ENCODE results near the gene APOBEC3G. TPM values are rescaled to one million over a fixed set of nuclear protein-coding genes. Genes with fewer than 3 reads are reported as not detected.
"Not testable (repeated sequence)": the region's sequence is repeated elsewhere in the genome, so short reads cannot be mapped to it uniquely, and the experiment has no call there.

APOBEC3G gene
- total RNA-seq, 1 donor from 2014 or later: 6.0 TPM

DNA sequence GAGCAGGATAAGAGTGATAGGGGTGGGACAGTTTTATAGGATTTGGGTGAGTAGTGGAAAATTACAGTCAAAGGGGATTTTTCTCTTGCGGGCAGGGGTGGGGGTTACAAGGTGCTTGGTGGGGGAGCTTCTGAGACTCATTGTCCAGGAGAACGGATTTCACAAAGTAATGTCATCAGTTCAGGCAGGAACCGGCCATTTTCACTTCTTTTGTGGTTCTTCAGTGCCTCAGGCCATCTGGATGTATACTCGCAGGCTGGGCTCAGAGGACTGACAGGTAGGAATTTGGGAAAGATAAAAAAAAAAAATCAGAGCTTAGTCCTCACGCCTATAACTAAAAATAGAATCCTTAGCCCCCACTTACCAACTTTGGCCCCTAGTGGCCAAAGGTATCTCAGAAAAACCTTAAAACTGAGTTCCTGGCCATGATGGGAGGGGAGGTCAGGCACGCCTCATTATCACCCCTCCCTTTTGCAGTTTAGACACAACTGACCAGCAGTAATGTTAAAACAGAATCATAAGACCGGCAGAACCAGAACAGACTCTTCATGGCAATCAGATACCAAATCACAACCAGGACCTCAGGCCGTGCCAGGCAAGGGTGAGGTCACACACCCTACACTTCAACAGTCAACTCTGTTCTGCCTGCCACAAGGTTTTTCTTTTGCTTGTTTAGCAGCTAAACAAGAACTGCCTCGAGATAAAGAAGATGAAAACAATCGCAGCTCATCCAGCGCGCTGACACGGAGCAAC, 8.9 kb upstream of the APOBEC3G start:
- DNase-seq: no peak

GRCh38 chr22:39070186-39070585, 6.9 kb upstream of the APOBEC3G start:
- DNase-seq: no peak

DNA sequence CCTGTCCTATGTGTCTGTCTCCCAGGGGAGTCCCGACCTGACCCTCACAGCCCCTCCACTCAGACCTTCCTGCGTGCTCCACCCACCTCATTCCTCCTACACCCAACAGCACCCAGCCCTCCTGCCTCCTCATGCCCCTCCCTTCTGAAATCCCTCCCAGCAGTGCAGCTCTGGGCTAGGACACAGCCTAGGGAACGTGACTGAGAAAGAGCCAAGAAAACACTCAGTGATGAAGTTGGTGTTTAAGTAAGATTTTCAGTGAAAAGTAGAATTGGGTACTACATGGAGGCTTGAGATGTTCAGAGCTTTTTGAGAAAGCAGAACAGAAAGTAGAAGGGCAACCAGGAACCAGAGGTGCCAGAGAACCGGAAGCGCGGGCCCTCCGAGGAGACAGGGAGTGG, 4.5 kb upstream of the APOBEC3G start:
- not testable (repeated sequence) for DNase-seq

DNA sequence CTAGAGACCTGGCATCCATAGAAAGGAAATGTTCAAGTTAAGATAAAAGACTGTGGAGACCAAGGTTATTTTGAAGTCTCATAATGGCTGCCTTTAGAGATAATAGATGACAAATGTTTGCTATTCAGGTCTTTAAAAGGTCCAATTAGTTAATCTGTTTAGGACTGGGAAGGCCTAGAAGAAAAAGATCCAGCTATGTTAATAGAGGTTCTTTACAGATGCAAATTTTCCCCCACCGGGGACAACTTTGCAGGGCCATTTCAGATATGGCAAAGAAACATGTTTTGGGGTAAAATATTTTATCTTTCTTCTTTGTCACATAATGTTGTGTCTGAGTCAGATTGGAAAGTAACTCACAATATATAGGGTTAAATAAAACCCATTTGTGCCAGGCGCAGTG, 3.1 kb upstream of the APOBEC3G start:
- DNase-seq: no peak

GRCh38 chr22:39076155-39077025, 685 bp upstream of the APOBEC3G start:
- not testable (repeated sequence) for DNase-seq

- DNase-seq: not testable (repeated sequence)
These were observed 837 bp downstream of the APOBEC3G start for GRCh38 chr22:39077912-39078311.

DNA sequence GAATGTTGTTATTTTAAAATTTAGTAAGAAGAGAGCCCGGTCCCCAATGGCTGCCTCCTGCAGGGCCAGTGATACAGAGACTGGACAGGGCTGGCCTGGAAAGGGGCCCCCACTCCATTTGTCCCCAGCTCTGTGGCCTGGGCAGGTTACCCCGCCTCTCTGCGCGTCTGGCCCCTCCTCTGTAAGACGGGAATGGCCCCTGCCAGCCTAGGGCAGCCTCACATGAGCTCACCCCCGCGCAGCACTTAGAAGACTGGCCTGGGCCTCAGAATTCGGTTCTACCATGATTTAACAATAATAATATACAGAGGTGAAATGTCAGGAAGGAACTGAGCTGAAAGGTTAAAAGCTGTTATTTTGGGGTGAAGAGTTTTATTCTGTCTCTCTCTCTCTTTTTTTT, 1.3 kb downstream of the APOBEC3G start:
- DNase-seq: no peak

DNA sequence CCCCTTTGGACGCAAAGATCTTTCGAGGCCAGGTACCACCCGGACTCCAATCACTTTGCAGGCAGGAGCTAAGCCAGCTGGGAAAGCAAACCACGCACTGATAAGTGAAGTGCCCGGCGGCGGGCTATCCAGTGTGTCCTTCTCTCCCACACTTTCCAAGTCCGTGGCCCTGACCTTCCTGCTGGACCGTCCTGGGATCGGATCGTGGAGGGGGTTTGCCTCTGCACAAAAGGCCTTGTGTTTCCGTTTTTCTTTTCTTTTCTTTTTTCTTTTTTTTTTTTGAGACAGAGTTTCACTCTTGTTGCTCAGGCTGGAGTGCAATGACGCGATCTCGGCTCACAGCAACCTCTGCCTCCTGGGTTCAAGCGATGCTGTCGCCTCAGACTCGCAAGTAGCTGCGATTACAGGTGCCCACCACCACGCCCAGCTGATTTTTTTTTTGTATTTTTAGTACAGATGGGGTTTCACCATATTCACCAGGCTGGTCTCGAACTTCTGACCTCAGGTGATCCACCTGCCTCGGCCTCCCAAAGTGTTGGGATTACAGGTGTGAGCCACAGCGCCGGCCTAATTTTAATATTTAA, 2.1 kb downstream of the APOBEC3G start:
- DNase-seq: not testable (repeated sequence)

GRCh38 chr22:39080052-39080762, 3.1 kb downstream of the APOBEC3G start:
- no peak for DNase-seq

DNA sequence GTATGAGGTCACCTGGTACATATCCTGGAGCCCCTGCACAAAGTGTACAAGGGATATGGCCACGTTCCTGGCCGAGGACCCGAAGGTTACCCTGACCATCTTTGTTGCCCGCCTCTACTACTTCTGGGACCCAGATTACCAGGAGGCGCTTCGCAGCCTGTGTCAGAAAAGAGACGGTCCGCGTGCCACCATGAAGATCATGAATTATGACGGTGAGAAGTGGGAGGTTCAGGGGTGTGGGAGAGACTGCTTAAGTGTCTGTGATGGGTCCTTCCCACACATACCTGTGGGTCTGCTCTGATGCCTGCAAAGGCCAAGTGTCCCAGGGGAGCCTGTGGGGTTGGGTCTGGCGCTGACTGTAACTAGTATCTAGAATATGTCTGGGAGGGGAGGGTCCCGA, 3.9 kb downstream of the APOBEC3G start:
- no peak for DNase-seq

DNA sequence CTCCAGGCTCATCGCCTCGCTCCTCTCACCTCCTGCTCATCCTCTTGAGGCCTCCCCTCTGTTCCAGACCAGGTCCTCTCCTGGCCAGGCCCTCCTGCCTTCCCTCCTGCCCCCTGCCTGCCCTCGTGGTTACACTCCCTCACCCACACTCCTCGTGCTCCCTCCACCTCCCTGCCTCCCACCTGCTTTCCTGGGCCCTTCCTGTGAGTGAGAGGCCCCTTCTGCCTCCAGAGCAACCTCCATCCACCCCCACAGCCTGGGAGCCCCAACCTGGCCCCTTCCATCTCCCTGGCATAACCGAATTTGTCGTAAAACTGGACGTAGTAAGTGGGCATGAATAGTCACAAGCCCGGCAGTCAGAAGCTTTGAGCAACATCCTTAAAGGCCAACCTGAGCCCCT, 4.5 kb downstream of the APOBEC3G start:
- DNase-seq: no peak

- DNase-seq: no peak
These were observed 6.4 kb downstream of the APOBEC3G start for GRCh38 chr22:39083212-39084165.

DNA sequence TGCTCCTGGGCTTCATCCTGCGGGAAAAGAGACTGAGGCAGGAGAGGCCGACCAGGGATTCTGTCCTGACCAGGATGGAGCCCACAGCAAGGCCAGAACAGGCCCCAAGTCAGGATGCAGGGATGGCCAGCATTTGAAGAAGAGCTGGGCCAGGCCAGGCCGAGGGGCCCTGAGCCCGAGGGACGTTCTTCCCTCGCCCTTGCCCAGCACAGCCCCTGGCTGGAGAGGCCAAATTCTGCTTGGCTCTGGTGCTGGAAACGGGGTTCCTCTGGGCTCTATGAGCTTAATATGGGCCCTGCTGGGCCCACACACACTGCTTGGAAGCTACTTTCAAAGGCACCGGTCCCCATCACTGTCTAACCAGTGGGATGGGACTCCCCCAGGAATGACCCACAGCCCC, 7.6 kb downstream of the APOBEC3G start:
- DNase-seq: no peak

DNA sequence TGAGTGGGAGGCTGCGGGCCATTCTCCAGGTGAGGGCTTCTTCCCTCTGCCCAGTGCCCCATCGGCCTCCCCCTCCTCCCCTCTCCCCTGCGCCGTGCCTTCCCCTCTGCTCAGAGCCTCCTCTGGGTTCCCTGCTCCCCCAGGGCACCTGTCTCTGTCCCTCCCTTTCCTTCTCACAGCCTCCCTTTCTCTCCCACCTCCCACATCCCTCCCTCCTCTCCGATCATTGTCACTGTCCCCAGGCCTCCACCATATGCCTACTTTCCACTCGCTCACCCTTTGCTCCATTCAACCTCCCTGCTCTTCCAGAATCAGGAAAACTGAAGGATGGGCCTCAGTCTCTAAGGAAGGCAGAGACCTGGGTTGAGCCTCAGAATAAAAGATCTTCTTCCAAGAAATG, 10.0 kb downstream of the APOBEC3G start:
- no peak for DNase-seq

DNA sequence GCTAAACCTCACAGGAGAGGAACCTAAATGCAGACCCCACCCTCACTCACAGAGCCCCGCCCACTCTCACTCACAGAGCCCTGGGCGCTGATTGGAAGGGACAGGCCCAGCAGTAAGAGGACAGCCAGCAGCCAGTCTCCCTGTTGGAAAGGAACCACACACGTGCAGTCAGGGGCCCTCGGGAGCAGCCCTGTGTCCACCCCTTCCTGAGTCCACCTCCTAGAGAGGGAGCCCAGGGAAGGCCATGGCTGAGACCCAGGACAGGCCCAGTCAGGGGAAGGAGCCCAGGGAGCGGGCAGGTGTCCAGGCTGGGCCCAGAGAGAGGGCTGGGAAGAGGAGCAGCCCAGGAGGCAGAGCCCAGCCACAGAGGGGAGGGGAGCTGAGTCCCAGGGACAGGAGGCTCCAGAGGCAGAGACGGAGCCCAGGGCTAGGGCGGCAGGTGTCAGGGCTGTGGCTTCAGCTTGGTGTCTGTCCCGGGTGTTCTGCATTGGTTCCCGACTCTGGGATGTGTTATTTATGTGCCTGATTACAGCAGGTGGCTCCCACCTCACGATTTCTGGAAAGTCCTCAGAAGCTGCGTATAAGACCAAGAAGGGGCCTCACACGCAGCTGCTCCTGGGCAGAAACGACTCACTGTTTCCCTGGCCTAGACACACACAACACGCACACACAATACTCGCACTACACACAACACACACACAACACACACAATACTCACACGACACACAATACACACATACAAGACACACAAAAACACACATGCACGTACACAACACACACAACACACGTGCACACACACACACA, 11.0 kb downstream of the APOBEC3G start:
- DNase-seq: no peak

GRCh38 chr22:39088685-39089032, 11.6 kb downstream of the APOBEC3G start:
- DNase-seq: no peak

GRCh38 chr22:39089928-39090327, 12.9 kb downstream of the APOBEC3G start:
- DNase-seq: no peak

- no peak for DNase-seq
These were observed 13.5 kb downstream of the APOBEC3G start for GRCh38 chr22:39090426-39091064.

GRCh38 chr22:39091126-39092081, 14.3 kb downstream of the APOBEC3G start:
- DNase-seq: no peak

Measured in dermis blood vessel endothelial cell (primary cell).